CD4-positive, alpha-beta memory T cell (primary cell): Measurements from ENCODE around the gene CA5A. TPM values are rescaled to one million over a fixed set of nuclear protein-coding genes. Genes with fewer than 3 reads are reported as not detected.
"Not testable (repeated sequence)": the region's sequence is repeated elsewhere in the genome, so short reads cannot be mapped to it uniquely, and the experiment has no call there.

ENCODE experiments used
- CTCF ChIA-PET: fragments of 350-600 bp; sonication (Branson Sonifier 250); formaldehyde crosslinking; loops from one replicate; lab custom pipeline; 2021; ENCODE audit warnings: inconsistent platforms; ENCODE audit not compliant: partially characterized antibody; lab: Charles Lee
- POLR2A ChIA-PET: fragments of 350-600 bp; sonication (Branson Sonifier 250); formaldehyde crosslinking; loops from one replicate; lab custom pipeline; 2021; ENCODE audit not compliant: partially characterized antibody; lab: Charles Lee
- DNase-seq, 5 donors: peaks; one replicate each; pipeline versions ENCODE4 v3.0.0 to v3.0.0-alpha.2; 2020 to 2022; ENCODE audit warnings: mixed read lengths in 1 of 5
- H3K27ac ChIP-seq: one replicate; pipeline ENCODE4 v1.7.0; 2013; ENCODE audit warnings: low read depth, low read length
- H3K27me3 ChIP-seq: 2 replicates; pipeline ENCODE4 v1.7.0; 2013; ENCODE audit warnings: mild to moderate bottlenecking, low read length, moderate library complexity; ENCODE audit not compliant: insufficient read depth
- H3K36me3 ChIP-seq: 2 replicates; pipeline ENCODE4 v1.7.0; 2013; ENCODE audit warnings: mild to moderate bottlenecking, low read length, moderate library complexity; ENCODE audit not compliant: insufficient read depth
- H3K4me1 ChIP-seq: 2 replicates; pipeline ENCODE4 v1.7.0; 2013; ENCODE audit warnings: mild to moderate bottlenecking, low read length, moderate library complexity; ENCODE audit not compliant: insufficient read depth
- H3K4me3 ChIP-seq, 2 donors: one replicate each; pipeline ENCODE4 v1.7.0; 2013; ENCODE audit warnings: low read length in 2 of 2, mild to moderate bottlenecking in 1 of 2
- H3K9me3 ChIP-seq, 2 donors: one replicate each; pipeline ENCODE4 v1.7.0; 2013; ENCODE audit warnings: low read length in 2 of 2, control low read depth in 1 of 2; ENCODE audit not compliant: control insufficient read depth in 1 of 2
- H3K27ac Mint-ChIP-seq, 7 donors: one replicate each; pipeline ENCODE4 v1.8.0; 2020 to 2021; ENCODE audit warnings: mixed read lengths in 7 of 7, mild to moderate bottlenecking in 6 of 7, inconsistent platforms in 3 of 7, moderate library complexity in 3 of 7
- H3K27me3 Mint-ChIP-seq, 2 donors: one replicate each; pipeline ENCODE4 v1.8.0; 2020 to 2021; ENCODE audit warnings: mixed read lengths in 2 of 2
- H3K36me3 Mint-ChIP-seq, 2 donors: one replicate each; pipeline ENCODE4 v1.8.0; 2020 to 2021; ENCODE audit warnings: mixed read lengths in 2 of 2, inconsistent platforms in 1 of 2, mild to moderate bottlenecking in 1 of 2
- H3K4me1 Mint-ChIP-seq, 4 donors: one replicate each; pipeline ENCODE4 v1.8.0; 2020 to 2021; ENCODE audit warnings: mixed read lengths in 4 of 4, mild to moderate bottlenecking in 1 of 4
- H3K4me3 Mint-ChIP-seq, 8 donors: one replicate each; pipeline ENCODE4 v1.8.0; 2020 to 2021; ENCODE audit warnings: mixed read lengths in 8 of 8, mild to moderate bottlenecking in 7 of 8, moderate library complexity in 6 of 8, inconsistent platforms in 3 of 8
- H3K9me3 Mint-ChIP-seq, 8 donors: one replicate each; pipeline ENCODE4 v1.8.0; 2020 to 2021; ENCODE audit warnings: mixed read lengths in 8 of 8, mild to moderate bottlenecking in 5 of 8, inconsistent platforms in 3 of 8, moderate library complexity in 1 of 8
- intact Hi-C: fragments of 100-400 bp; cut with micrococcal nuclease; formaldehyde crosslinking; loops from one replicate; pipeline ENCODE4 v1.15.1; 2023
- polyA plus RNA-seq, 2 donors: library from polyadenylated mRNA; unstranded; fragments of 300-500 nt; fragmentation: Illumina TruSeq; gene quantifications; one replicate each; pipeline ENCODE4 v1.2.3, GENCODE V29; 2021
- total RNA-seq, 2 experiments: library from RNA; stranded (reverse); gene quantifications; one replicate each; pipeline ENCODE4 v1.2.3, GENCODE V29; 2021

Gene CA5A
- total and polyA plus RNA-seq, 4 experiments from 2014 or later: not detected

- Mint-ChIP-seq H3K27ac (peak overlapping the region; percentile 42 to 89 (median 73)), H3K4me3 (peak overlapping the region in 7 of 8 donors; percentile 27 to 70 (median 53)), H3K4me1 (peaks cover 26 to 59% (median 42%) of the 10 kb centered on the region in 4 donors), H3K36me3 (peaks cover 0 to 12% of the 10 kb centered on the region in 2 donors)
- DNase-seq, H3K27me3 Mint-ChIP-seq, H3K27me3 ChIP-seq, H3K9me3 Mint-ChIP-seq, H3K4me3 ChIP-seq, H3K27ac ChIP-seq, H3K9me3 ChIP-seq, H3K36me3 ChIP-seq: not testable (repeated sequence)
- ChIA-PET POLR2A (interaction anchor here (1.0 to 7.9 kb wide), 6 partner anchors 10 to 105 kb away, joined by 3 to 94 read pairs (median 43); partner anchors contain the start of gene KLHDC4), CTCF (interaction anchor here (0.6 to 13.6 kb wide), 29 partner anchors 11 to 105 kb away, joined by 3 to 388 read pairs (median 7); partner anchors contain the start of genes BANP and KLHDC4)
- peaks cover 34% of the 10 kb centered on the region for H3K4me1 ChIP-seq
- intact Hi-C loops: loop anchor here (1.0 kb wide), 3 partner anchors 20 to 91 kb away; no protein-coding TSS in a partner anchor
Observed at GRCh38 chr16:87870418-87871291, 65.7 kb downstream of the CA5A start.

GRCh38 chr16:87869879-87870417 lies 66.4 kb downstream of the CA5A start:
- Mint-ChIP-seq H3K4me1 (peaks cover 25 to 60% (median 43%) of the 10 kb centered on the region in 4 donors), H3K27ac (peak overlapping the region in 6 of 7 donors; percentile 42 to 86 (median 61))
- peaks cover 32% of the 10 kb centered on the region for H3K4me1 ChIP-seq

GRCh38 chr16:87869061-87869878 lies 67.1 kb downstream of the CA5A start, which contains the start of gene SLC7A5:
TSS of gene SLC7A5 (minus strand) at chr16:87869507. CDS start at chr16:87869422, 85 bp downstream.
- POLR2A ChIA-PET: interaction anchor here (0.8 to 7.9 kb wide), 6 partner anchors 13 to 104 kb away, joined by 5 to 94 read pairs (median 44); partner anchors contain the start of genes BANP and KLHDC4
- intact Hi-C loops: loop anchor here (2.0 kb wide), 1 partner anchor 82 kb away; the partner anchor contains the start of gene BANP
- Mint-ChIP-seq H3K4me3 (peak within 1 kb of the TSS; percentile 89 to 98 (median 94)), H3K27ac (peak within 1 kb of the TSS; percentile 95 to 99 (median 98)), H3K36me3 (peaks cover 0 to 15% of the 10 kb centered on the region in 2 donors), H3K4me1 (peaks cover 24 to 61% (median 43%) of the 10 kb centered on the region in 4 donors)
- CTCF ChIA-PET: interaction anchor here (1.0 to 13.6 kb wide), 7 partner anchors 10 to 101 kb away, joined by 4 to 388 read pairs (median 31); no protein-coding TSS in a partner anchor
- H3K9me3 ChIP-seq, H3K9me3 Mint-ChIP-seq, H3K27me3 ChIP-seq, H3K36me3 ChIP-seq, H3K27me3 Mint-ChIP-seq: not testable (repeated sequence)
- H3K27ac ChIP-seq: peak within 1 kb of the TSS; percentile 70
- H3K4me1 ChIP-seq: peaks cover 33% of the 10 kb centered on the region
- peak within 1 kb of the TSS; percentile 43 to 61 for H3K4me3 ChIP-seq
- peak; percentile 83 to 92 (median 84) for DNase-seq

More at GRCh38 chr16:87869879-87870417, 66.4 kb downstream of the CA5A start:
- H3K36me3 ChIP-seq, H3K9me3 Mint-ChIP-seq, H3K27me3 Mint-ChIP-seq, H3K27me3 ChIP-seq, H3K9me3 ChIP-seq, DNase-seq, H3K27ac ChIP-seq, H3K4me3 ChIP-seq: not testable (repeated sequence)
- intact Hi-C loops: loop anchor here (2.0 kb wide), 1 partner anchor 81 kb away; the partner anchor contains the start of gene BANP
- CTCF ChIA-PET: interaction anchor here (0.6 to 13.6 kb wide), 9 partner anchors 13 to 102 kb away, joined by 4 to 388 read pairs (median 12); no protein-coding TSS in a partner anchor
- Mint-ChIP-seq H3K4me3 (peak overlapping the region; percentile 27 to 70 (median 55)), H3K36me3 (peaks cover 0 to 14% of the 10 kb centered on the region in 2 donors)
- POLR2A ChIA-PET: interaction anchor here (0.8 to 7.9 kb wide), 6 partner anchors 14 to 104 kb away, joined by 5 to 94 read pairs (median 44); partner anchors contain the start of genes BANP and KLHDC4

- H3K4me1 Mint-ChIP-seq: peaks cover 24 to 65% (median 45%) of the 10 kb centered on the region in 4 donors
- Histone ChIP-seq H3K4me1 (peaks cover 36% of the 10 kb centered on the region), H3K4me3 (peak overlapping the region; percentile 43 to 61), H3K27ac (peak overlapping the region; percentile 70)
- POLR2A ChIA-PET: interaction anchor here (0.6 to 7.9 kb wide), 8 partner anchors 13 to 102 kb away, joined by 3 to 94 read pairs (median 6); partner anchors contain the start of genes BANP and KLHDC4
- CTCF ChIA-PET: interaction anchor here (0.6 to 13.6 kb wide), 7 partner anchors 9 to 100 kb away, joined by 3 to 388 read pairs (median 5); no protein-coding TSS in a partner anchor
- not testable (repeated sequence) for H3K9me3 Mint-ChIP-seq, H3K9me3 ChIP-seq, H3K36me3 ChIP-seq, H3K27me3 Mint-ChIP-seq, H3K27me3 ChIP-seq
- peak; percentile 69 to 92 (median 76) for DNase-seq
- H3K4me3 Mint-ChIP-seq: peak overlapping the region; percentile 89 to 98 (median 94)
- peak overlapping the region; percentile 95 to 99 (median 98) for H3K27ac Mint-ChIP-seq
- intact Hi-C loops: loop anchor here (1.0 to 2.0 kb wide), 2 partner anchors 15 to 82 kb away; partner anchors contain the start of gene BANP
- peaks cover 0 to 15% of the 10 kb centered on the region in 2 donors for H3K36me3 Mint-ChIP-seq
Observed at GRCh38 chr16:87868254-87869029, 67.9 kb downstream of the CA5A start.

- DNase-seq: peak; percentile 38 to 91 (median 63)
- H3K27me3 Mint-ChIP-seq, H3K4me3 ChIP-seq, H3K27me3 ChIP-seq, H3K36me3 ChIP-seq, intact Hi-C loops, H3K9me3 ChIP-seq, H3K9me3 Mint-ChIP-seq: not testable (repeated sequence)
- ChIA-PET POLR2A (interaction anchor here (0.9 to 7.9 kb wide), 8 partner anchors 10 to 100 kb away, joined by 4 to 85 read pairs (median 5); partner anchors contain the start of genes BANP and KLHDC4), CTCF (interaction anchor here (0.9 to 13.6 kb wide), 5 partner anchors 10 to 96 kb away, joined by 4 to 388 read pairs (median 5); no protein-coding TSS in a partner anchor)
- Mint-ChIP-seq H3K4me1 (peaks cover 19 to 60% (median 38%) of the 10 kb centered on the region in 4 donors), H3K4me3 (peak overlapping the region; percentile 77 to 98 (median 94)), H3K36me3 (peaks cover 0 to 15% of the 10 kb centered on the region in 2 donors), H3K27ac (peak overlapping the region; percentile 84 to 99 (median 91))
- H3K27ac ChIP-seq: peak overlapping the region; percentile 38
- H3K4me1 ChIP-seq: peaks cover 39% of the 10 kb centered on the region
Observed at GRCh38 chr16:87865902-87866555, 70.3 kb downstream of the CA5A start.
